HG03103 (cell line): ENCODE results near the gene IGSF21.
"Not testable (repeated sequence)": the region's sequence is repeated elsewhere in the genome, so short reads cannot be mapped to it uniquely, and the experiment has no call there.

Experiments used
- ATAC-seq: cut with Tn5 transposase; IDR thresholded peaks from one replicate; pipeline ENCODE4 v1.9.1; 2021; ENCODE audit warnings: low read depth; ENCODE audit not compliant: unreplicated experiment

The IGSF21 gene

DNA sequence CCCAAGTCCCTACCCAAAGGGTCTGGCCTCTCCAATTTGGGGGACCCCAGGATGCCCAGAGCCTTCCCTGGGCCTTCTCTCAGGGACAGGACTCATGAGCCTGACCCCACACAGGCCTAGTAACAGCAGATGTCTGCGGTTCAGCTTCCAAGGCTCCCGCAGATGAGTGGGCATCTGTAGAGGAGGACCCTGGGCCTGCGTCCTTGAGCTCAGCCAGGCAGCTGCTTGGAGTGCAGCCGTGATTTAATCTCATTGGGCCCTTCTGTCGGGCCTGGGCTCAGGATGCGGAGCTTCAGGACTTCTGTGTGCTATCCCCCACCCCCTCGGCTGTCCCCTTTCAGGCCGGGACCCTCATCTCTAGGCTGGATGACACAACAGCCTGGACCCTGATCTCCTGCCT, 35.4 kb downstream of the IGSF21 start:
- ATAC-seq, result no peak

DNA sequence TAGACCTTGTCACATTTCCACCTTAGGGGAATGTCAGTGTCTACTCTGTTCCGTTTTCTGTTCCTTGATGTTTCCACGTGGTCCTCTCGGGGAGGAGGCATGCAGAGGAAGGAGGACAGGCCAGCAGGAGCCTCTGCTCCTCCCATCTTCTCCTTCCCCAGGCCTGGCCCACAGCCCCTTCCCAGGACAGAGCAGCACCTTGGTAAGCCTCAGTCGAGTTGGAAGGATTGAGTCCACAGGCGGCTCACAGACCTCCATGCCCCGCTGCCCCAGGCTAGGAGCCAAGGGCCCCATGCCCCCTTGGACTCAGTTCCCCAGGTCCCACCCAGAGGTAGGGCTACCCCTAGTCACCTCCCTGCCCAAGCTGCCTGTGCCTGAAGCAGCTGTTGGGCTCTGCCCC, 36.5 kb downstream of the IGSF21 start:
- no peak for ATAC-seq

DNA sequence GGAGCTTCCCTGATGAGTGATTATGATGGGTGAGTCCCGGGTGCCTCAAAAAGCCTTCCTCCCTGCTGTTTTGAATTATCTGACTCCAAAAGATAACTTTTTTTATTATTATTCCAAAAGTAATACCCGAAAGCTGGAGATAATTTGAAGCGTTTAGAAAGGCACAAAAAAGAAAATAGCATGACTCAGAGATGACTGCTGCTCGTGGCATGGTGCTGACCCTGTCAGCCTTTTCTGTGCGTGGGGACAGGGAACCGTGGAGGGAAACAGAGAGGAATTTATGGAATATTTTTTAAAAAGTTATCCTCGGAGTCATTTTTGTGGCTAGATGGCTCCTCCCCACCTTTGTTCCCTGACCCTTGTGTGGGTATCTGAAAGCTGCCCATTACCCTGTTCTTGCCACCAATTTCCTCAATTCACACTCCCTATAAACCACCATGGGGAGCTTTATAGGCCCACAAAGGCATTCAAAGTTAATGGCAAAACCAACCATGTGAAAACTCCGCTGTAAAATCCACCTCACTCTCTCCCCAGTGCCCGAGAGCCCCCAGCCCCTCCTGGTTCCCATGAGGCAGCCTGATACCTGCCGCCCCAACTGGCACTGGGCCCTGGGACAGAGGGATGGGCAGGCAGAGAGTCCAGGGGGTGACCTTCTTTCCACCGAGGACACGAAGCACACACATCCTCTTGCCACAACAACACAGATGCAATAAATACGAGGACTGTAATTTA, 37.5 kb downstream of the IGSF21 start:
- no peak for ATAC-seq

DNA sequence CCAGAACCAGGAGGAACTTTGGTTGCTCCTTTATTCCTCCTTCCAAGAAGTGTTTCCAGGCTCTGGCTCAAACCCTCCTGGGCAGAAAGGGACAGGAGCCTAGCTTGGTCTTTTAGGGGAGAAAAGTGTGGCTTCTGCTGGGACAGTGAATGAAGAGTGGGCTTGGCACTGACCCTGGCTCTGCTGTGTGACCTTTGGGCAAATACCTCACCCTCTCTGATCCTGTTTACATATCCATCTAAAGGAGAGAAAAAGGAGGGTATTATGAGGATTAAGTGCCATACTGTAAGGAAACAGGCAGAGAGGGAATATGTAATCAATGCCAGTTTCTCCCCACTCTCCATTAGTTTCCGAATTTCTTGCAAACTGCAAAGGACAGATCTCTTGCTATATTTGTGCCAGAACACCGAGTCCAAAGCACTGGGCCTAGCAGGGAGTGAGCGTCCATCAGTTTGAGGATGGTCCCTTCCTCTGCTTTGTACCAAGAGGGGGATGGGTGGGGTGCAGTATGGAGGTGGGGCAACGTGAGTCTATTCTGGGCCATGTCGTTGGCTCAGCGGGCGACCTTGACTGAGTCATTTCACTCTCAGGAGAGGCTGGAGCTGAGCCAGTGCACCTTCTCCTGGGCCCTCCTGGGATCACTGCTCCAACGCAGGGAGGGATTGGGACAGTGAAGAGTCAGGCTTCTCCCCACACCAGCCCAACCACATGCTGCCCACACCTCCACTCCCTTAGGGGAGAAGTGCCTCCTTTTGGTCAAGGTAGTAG, 38.4 kb downstream of the IGSF21 start:
- no peak for ATAC-seq

DNA sequence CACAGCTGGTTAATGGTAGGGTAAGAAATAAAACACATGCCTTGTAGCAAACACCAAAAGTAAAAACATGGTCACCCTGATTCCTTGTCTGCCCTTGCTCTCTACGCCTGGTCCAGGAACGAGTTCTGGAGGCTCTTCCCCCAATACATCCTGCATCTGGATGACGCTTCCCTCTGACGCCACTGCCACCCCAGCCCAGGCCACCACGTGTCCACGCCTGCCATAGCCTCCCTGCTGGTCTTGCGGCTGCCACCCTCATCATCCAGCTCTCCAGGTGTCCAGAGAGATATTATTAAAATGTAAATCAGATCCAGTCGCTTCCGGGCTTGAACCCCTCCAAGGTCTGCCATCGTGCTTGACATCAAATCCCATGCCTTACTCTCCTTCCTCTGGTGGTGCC, 39.3 kb downstream of the IGSF21 start:
- ATAC-seq, result no peak

DNA sequence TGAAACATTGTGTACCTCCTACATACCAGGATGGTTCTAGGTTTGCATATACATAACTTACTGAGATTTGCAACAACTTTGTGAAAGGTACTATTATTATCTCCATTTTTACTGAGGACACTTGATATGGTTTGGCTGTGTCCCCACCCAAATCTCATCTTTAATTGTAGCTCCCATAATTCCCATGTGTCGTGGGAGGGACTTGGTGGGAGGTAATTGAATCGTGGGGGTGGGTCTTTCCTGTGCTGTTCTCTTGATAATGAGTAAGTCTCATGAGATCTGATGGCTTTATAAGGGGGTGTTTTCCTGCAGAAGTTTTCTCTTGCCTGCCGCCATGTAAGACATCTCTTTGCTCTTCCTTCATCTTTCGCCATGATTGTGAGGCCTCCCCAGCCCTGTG, 40.1 kb downstream of the IGSF21 start:
- no peak for ATAC-seq

DNA sequence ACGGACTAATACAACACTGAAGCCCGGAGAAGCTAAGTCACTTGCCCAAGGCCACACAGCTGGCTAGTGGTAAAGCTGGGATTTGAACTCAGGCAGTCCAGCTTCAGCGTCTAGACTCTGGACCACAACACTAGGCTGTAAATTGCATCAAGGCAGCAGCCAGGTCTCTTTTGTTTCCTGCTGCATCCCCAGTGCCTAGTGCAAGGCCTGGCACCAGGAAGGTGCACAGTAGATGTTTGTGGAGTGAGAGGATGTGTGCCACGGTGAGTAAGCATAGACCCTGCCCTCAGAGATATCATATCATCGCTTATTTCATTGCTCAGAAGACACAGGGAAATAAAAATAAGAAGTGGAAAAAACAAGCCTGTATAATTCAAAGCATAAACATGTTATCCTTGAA, 40.9 kb downstream of the IGSF21 start:
- ATAC-seq, result no peak

DNA sequence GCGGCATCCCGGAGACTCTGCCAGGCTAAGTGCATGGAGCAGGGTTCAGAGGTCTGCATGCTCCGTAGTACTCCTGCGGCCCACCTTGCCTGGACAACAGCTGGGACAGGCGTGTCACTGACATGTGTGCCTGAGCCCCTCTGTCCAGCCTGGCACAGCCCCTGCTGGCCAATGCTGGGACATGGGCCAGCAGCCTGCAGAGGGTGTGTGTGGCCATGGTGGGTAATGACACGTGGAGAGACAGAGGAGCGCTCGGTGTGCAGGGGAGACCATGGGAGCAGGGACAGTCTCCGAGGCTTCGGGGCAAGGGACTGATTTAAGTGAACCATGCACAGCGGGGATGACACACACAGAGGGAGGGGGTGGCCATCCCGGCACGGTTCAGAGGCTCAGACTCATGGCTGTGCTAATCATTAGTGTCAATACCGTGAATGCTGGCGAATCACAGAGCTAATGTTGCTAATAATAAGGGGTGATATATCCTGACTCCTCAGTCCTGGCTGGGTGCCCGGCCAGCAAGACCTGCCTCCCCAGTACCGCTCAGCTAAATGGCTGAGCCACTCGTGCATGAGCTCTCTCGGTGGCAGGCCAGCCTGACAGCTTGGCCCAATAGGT, 41.5 kb downstream of the IGSF21 start:
- ATAC-seq, result no peak

DNA sequence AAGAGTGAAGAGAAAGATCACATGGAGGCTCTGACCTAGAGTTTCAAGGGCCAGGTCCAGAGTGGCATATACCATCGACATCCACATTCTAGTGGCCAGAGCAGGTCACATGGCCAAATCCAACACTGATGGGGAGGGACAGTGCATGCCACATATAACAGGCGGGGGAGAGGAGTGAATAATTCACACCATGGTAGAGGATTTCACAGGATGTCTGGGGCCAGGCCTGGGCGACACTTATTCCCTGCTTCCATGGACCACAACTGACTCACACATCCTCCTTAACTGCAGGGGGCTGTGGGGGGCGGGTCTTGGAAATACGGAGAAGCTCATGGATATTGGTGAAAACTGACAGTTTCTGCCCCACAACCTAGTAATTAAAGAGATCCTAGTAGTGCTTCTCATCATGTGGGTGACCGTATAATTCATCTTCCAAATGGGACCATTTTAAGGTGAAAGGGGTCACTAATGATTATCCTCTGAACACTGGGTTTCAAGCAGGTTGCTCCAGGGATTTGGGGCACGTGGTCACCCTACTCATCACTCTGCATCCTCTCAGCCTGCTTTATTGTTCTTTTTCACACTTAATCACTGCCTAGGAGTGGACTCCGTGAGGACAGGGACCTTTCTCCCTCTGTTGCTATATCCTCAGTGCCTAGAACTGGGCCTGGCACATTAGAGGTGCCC, 44.0 kb downstream of the IGSF21 start:
- no peak for ATAC-seq

DNA sequence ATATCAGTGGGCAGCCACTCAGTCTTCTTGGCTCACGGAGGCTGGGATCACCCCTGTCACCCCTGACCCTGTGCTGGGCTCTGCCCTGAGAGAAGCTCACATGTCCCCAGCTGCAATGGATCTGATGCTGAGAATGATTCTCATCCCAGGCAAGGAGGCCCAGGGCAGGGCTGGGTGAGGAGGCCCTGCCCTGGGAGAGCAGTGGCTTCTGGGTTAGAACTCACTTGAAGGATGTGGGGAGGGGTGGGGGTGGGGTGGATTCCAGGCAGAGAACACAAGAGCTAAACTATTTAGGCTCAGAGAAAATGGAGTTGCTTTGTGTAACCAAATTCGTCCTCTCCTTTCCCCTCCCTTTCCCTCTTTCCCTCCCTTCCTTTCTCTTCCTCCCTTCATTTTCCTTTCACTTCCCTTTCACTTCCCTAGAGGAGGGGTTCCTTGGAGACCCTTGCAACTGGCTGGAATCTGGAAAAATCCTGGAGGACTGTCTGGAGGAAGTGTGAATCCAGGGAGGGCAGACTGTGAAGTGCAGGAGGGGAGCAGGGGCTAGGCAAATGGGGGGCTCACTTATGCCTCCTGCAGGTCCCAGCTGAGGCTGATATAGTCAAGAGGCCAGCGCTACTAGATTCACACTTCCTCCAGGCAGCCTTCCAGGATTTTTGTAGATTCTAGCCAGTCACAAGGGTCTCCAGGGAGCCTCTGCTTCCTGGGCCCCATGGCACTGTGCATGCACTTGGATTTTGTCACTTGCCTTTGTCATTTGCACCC, 47.0 kb downstream of the IGSF21 start:
- no peak for ATAC-seq

DNA sequence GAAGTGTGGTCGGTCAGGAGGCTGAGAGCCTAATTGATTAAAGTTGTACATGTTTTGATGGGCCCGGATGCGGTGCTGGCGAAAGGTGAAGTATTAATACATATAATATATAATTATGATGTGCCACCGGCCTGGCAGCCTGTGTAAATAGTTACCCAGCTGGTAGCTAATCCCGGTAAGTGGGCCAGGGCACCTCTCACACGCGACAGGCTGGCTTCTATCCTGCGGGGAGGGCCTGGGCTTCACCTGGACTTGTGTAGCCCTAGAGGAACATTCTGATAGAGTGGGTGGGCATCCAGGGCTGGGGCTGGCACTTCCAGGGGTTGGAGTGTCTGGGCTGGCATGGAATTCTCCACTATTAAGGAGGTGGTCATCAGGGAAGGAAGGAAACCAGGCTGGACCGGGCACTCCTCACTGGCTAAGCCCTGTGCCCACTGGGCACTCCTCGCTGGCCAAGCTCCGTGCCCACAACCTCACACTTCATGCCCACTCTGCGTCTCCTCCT, 48.3 kb downstream of the IGSF21 start:
- ATAC-seq, result no peak

DNA sequence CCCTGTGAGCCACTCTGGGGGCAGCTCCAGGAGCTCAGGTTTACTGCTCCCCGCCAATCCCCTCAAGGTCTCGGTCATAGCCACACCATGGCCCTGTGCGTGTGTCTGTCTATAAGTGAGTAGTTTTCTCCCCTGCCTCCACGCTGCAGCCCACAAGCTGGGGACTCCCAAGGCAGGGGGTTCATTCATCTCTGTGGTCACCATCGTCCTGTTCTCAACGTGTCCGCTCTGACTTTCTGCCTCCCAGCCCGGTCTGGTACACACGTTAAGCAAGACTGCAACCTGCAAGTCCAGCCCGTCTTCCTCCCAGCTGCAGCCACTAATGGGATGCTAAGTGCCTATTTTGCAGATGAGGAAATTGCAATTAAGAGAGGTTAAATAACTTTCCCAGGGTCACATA, 49.8 kb downstream of the IGSF21 start:
- no peak for ATAC-seq

DNA sequence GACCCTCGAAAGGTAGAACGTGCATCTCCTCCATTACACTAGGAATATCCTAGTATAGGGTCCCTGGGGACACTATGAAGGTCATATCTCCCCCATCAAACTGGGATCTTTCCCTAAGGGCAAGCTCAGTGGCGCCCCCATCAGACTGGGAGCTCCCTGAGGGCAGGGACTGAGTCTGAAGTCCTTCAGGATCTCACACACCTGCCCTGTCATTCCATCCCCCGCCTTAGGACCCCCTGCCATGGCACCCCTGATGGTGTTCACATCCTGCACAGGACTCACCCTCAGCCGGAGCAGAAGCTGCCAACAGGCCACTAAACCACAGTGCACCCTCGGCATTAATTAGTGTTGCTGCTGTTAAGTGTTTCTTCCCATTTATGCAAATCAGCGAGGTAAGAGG, 50.4 kb downstream of the IGSF21 start:
- no peak for ATAC-seq

DNA sequence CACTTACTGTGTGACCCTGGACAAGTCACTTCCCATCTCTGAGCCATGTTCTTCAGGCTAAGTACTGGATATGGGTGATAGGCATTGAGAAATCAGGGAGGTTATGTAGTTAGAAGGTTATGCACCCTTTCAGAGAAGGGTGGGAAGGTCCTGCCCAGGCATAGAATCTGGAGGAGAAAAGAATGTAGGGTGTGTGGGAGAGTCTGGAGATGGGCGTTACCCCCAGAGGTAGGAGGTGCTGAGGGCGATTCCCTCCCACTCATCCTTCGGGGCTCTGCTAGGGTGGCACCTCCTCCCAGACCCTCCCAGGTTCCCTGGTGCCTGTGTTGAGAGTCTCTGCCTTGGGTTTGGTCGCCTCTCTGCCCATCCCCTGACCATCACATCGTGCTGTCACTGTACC, 51.1 kb downstream of the IGSF21 start:
- ATAC-seq, result no peak

DNA sequence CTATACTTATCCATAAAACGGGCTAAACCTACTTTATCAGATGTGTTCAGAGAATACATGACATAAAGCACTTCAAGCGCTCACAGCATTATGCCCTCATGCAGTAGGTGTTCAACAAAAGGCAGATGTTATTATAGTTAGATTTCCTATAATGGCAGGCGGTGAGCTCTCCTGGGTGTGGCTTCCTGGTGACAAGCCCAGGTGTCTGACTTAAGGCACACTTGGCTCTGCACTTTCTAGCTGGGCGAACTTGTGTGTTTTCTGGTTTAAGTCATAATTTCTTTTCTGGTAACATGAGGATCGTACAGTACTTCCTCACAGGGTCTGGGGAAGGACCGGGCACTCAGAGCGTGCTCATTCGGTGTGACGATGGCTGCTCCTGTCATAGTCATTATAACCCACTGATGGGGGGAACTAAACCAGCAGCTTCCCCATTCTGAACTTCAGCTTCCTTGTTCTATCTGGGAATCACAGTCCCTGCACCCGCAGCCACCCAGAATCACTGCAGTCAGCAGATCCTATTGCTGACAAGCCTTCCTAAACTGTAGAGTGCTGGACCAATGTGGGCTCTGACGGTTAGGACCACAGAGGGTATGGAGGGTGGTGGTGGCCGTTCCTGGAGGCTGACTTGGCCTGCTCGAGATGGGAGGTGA, 52.8 kb downstream of the IGSF21 start:
- no peak for ATAC-seq

DNA sequence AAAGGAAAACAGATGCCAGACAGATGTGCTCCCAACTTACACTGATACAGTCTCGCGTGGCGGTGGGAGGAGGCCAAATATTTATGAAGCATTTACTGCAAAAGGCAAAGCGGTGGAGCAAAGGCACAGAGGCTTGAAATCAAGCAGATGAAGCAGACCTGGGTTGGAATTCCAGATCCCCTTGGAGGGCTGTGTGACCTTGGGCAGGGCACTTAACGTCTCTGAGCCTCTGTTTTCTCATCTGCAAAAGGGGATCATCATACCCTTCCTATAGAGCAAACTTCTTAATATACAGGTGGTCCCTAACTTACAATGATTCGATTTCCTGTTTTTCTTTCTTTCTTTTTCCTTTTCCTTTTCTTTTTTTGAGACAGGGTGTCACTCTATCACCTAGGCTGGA, 54.1 kb downstream of the IGSF21 start:
- no peak for ATAC-seq

DNA sequence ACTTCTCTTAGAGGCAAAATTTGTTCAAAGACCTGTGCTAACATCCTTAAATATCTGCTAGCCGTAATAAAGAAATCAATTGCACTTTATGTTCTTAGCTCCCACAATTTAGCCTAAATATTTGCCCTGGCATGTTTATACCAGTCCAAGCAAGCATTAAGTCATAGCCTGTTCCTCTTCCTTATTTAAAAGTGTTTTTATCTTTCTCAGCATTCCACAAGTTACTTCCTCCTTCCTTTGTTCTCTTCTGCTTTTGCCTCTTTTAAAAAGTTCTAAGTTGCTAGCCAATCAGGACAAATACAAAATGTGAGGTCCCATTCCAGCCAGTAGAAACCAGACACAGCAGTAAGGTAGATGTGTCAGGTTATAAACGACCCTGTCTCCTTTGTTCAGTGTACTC, 58.0 kb downstream of the IGSF21 start:
- not testable (repeated sequence) for ATAC-seq

DNA sequence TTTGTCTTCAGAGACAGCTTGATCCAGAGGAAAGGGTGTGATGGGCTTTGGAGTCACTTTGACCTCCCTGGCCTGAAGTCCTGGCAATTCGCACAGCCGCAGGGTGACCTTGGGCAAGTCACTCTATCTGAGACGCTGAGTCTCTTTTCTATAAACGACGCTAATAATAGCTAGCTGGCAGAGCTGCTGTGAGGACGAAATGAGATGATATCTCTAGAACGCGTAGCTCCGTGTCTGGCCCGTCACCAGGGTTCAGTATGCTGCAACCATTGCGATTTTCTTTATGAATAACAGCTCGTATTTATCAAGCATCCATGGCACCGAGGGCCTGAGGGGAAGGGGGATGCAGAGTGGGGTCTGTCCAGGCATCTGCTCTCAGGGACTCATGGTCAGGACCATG, 58.7 kb downstream of the IGSF21 start:
- no peak for ATAC-seq

DNA sequence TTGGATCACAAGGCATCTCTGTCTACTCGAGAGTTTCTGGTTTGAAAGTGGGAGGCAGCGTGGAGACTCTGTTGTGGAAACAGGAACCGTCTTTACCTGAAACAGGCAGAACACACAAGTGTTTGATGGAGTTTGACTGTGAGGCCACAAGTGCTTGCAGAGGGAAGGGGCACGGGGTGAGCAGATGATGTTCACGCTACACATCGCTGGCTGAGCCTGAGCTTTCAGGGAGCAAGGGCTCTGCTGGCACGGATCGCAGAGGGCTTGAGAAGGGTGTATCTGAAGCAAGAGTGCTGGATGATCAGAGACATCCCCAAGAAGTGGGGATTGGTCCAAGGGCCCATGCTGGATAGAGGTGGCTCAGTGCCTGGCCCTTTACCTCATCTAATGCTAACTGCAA, 59.3 kb downstream of the IGSF21 start:
- ATAC-seq, result no peak

DNA sequence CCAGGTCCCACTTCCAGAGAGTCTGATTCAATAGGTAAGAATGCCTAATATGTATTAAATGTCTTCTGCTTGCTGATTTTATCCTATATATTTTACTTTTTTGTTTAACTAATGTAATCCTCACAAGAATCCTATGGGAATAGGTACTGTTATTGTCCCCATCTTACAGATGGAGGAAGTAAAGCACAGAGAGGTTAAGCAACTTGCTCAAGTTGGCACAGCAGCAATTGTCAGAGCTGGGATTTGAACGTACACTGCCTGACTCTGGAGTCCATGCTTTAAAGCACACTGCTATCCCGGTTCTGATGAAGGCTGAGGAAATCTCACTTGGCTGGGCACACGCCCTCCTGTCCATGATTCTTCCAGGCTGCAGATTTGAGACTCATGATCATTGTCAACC, 62.8 kb downstream of the IGSF21 start:
- no peak for ATAC-seq
